Astrocyte of the cerebellum (primary cell): ENCODE data around the gene ADAMTS3.

ENCODE experiments used
- DNase-seq: peaks from one replicate; pipeline ENCODE4 v3.0.0-alpha.2; 2011; ENCODE audit warnings: low read depth
- H3K4me3 ChIP-seq: 2 replicates; pipeline ENCODE4 v1.5.1; 2011; ENCODE audit warnings: mild to moderate bottlenecking, low read depth, low read length, moderate library complexity
- CTCF ChIP-seq: IDR thresholded peaks from 2 replicates; pipeline ENCODE4 v1.5.1; 2012; ENCODE audit warnings: low read length, low read depth, moderate library complexity, mild to moderate bottlenecking; ENCODE audit errors: missing control alignments
- in situ Hi-C: cut with HindIII; loops from 2 replicates; pipeline ENCODE4 v1.10.0; 2017; ENCODE audit warnings: low sequenced_read_pairs

Gene ADAMTS3

GRCh38 chr4:72536443-72536842 lies 32.6 kb downstream of the ADAMTS3 start:
- in situ Hi-C loops = no loop called here
- H3K4me3 ChIP-seq = no peak overlapping the region
- no peak for TF ChIP-seq CTCF
- no peak for DNase-seq

- no peak for TF ChIP-seq CTCF
- H3K4me3 ChIP-seq = no peak overlapping the region
- in situ Hi-C loops = no loop called here
- no peak for DNase-seq
Observed at GRCh38 chr4:72531768-72532290, 37.2 kb downstream of the ADAMTS3 start.

GRCh38 chr4:72531322-72531721 lies 37.7 kb downstream of the ADAMTS3 start:
- in situ Hi-C loops = no loop called here
- no peak for TF ChIP-seq CTCF
- no peak for DNase-seq
- no peak overlapping the region for H3K4me3 ChIP-seq

- in situ Hi-C loops = no loop called here
- H3K4me3 ChIP-seq = no peak overlapping the region
- DNase-seq = no peak
- no peak for TF ChIP-seq CTCF
Observed at GRCh38 chr4:72529148-72529822, 39.7 kb downstream of the ADAMTS3 start.

- no peak for TF ChIP-seq CTCF
- no peak for DNase-seq
- H3K4me3 ChIP-seq = no peak overlapping the region
- in situ Hi-C loops = no loop called here
Observed at GRCh38 chr4:72527038-72527646, 41.9 kb downstream of the ADAMTS3 start.

GRCh38 chr4:72525938-72526337 lies 43.1 kb downstream of the ADAMTS3 start:
- DNase-seq = peak; percentile 75
- no peak for TF ChIP-seq CTCF
- no peak overlapping the region for H3K4me3 ChIP-seq
- in situ Hi-C loops = no loop called here
